HG03280 (cell line): ENCODE data around the gene OGFR.

Experiments used
- ATAC-seq: cut with Tn5 transposase; IDR thresholded peaks from one replicate; pipeline ENCODE4 v1.9.1; 2021; ENCODE audit warnings: mild to moderate bottlenecking, moderate library complexity; ENCODE audit not compliant: unreplicated experiment

Gene OGFR

DNA sequence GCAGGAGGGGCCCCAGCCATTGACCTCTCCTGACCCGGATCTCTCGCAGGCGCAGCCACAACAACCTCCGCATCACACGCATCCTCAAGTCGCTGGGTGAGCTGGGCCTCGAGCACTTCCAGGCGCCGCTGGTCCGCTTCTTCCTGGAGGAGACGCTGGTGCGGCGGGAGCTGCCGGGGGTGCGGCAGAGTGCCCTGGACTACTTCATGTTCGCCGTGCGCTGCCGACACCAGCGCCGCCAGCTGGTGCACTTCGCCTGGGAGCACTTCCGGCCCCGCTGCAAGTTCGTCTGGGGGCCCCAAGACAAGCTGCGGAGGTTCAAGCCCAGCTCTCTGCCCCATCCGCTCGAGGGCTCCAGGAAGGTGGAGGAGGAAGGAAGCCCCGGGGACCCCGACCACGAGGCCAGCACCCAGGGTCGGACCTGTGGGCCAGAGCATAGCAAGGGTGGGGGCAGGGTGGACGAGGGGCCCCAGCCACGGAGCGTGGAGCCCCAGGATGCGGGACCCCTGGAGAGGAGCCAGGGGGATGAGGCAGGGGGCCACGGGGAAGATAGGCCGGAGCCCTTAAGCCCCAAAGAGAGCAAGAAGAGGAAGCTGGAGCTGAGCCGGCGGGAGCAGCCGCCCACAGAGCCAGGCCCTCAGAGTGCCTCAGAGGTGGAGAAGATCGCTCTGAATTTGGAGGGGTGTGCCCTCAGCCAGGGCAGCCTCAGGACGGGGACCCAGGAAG, 7.7 kb downstream of the OGFR start:
- ATAC-seq = no peak

DNA sequence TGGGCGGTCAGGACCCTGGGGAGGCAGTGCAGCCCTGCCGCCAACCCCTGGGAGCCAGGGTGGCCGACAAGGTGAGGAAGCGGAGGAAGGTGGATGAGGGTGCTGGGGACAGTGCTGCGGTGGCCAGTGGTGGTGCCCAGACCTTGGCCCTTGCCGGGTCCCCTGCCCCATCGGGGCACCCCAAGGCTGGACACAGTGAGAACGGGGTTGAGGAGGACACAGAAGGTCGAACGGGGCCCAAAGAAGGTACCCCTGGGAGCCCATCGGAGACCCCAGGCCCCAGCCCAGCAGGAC, 8.2 kb downstream of the OGFR start:
- ATAC-seq = no peak

DNA sequence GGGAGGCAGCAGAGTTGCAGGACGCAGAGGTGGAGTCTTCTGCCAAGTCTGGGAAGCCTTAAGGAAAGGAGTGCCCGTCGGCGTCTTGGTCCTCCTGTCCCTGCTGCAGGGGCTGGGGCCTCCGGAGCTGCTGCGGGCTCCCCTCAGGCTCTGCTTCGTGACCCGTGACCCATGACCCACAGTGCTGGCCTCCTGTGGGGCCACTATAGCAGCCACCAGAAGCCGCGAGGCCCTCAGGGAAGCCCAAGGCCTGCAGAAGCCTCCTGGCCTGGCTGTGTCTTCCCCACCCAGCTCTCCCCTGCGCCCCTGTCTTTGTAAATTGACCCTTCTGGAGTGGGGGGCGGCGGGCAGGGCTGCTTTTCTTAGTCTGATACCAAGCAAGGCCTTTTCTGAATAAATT, 9.0 kb downstream of the OGFR start:
- ATAC-seq = no peak

DNA sequence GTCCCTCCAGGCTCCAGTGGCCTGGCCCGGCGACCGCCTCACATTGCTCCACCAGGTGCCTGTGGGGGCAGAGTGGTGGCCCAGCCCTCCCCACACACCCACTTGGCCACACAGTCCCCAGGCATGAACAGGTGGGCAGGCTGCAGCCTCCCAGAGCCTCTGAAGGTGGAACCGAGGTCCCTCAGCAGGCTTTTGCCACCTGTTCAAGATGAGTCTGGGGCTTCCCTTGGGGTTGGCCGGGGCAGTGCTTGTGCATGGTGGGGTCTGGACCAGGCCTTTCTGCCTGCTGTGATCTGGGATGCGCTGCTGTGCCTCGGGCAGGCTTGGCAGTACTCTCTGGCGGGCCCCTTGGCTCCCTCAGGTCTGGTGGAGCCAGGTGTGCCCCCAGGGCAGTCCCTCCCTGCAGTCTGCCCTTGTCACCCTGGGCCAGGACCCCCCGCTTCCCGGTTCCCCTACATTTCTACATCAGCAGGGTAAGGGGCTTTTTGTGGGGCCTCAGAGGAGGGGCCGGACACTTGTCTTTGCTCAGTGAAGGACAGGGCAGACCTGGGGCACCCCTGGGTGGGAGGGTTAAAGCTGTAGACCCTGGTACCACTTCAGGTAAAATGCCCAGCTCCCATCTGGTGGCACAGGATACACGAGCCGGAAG, 9.5 kb downstream of the OGFR start:
- ATAC-seq = no peak

DNA sequence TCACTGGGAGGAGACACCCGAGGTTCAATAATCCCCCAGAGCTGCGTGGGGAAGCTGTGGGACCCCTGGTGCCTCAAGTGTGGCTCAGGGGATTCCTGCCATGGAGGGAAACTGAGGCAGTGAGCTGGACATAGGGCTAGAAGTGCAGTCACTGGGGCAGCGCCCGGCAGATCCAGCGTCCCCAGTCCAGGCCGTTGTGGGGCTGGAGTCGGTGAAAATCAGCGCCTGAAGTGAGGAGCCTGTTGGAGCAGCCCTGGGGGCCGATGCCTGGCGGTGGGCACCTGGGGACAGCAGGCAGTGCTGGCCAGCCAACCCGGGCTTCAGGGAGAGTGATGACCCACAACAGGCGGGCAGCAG, 10.1 kb downstream of the OGFR start:
- no peak for ATAC-seq

DNA sequence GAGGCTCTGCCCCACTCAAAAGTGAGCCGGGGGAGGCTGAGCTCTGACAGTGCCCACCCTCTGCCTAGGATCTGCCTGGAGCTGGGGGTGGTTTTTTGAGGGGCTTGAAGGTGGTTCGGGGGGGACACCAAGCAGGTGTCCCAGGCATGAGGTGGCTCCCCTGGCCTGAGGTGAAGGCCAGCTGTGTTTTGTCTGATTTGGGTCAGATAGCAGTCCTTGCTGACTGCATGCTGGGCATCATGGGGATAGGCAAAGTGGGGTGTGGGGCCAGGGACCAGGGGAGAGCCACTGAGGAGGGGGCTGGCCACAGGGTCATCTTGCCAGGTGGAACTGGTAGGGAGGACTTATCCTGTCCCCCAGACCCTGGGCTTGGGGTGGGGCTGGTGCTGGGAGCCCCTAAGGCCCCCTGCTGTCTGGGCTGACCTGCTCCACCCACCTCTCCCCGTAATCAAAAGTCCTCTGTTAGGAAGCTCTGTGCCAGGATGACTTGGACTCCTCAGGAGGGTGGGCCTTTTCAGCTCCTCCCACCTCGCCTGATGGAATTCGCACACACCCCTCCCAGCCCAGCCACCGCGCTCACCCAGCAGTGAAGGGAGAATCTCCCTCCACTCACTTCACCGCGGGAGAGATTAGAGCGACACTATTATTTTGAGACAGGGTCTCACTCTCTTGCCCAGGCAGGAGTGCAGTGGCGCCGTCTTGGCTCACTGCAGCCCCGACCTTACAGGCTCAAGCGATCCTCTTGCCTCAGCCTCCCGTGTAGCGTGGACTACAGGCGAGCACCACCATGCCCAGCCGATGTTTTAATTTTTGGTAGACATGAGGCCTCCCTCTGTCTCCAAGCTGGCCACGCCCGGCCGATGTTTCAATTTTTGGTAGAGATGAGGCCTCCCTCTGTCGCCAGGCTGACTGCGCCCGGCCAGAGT, 10.7 kb downstream of the OGFR start:
- no peak for ATAC-seq

DNA sequence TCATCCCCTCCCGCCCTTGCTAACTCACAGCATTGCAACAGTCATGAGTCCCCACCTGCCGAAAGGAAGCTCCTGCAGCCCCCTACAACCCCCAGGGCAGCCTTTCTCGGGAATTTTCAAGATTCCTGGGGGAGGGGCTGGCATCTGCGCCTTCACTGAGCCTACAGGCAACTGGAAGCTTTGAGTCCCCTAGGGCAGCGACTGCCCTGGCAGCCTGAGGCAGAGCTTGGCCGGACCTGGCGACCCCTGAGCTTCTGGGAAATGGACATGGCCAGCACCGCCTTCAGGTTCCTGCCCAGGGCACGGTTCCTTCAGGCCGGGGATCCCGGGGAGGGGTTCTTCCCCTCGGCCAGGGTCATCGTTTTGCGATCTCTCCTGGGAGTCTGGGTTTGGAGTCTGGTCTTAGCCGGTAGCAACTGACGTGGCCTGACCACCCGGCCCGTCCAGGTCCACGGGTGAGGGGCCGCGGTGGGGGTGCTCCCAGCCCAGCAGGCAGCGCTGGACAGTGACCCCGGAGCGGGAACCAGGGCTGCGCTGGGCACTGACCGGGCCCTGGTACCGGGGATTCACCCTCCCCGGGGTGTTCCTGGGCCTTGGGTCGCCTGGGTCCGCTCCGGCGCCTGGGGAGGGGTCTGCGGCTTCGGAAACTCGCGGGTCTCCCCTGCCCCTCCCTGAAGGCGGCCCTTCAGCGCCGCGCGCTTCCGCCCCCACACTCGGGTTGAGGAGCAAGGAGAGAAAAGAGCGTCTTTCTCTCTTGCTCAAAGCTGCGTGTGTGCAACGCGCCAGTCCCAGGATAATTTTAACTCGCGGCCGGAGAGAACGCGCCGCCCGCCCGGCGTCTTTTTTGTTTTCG, 11.6 kb downstream of the OGFR start:
- no peak for ATAC-seq

DNA sequence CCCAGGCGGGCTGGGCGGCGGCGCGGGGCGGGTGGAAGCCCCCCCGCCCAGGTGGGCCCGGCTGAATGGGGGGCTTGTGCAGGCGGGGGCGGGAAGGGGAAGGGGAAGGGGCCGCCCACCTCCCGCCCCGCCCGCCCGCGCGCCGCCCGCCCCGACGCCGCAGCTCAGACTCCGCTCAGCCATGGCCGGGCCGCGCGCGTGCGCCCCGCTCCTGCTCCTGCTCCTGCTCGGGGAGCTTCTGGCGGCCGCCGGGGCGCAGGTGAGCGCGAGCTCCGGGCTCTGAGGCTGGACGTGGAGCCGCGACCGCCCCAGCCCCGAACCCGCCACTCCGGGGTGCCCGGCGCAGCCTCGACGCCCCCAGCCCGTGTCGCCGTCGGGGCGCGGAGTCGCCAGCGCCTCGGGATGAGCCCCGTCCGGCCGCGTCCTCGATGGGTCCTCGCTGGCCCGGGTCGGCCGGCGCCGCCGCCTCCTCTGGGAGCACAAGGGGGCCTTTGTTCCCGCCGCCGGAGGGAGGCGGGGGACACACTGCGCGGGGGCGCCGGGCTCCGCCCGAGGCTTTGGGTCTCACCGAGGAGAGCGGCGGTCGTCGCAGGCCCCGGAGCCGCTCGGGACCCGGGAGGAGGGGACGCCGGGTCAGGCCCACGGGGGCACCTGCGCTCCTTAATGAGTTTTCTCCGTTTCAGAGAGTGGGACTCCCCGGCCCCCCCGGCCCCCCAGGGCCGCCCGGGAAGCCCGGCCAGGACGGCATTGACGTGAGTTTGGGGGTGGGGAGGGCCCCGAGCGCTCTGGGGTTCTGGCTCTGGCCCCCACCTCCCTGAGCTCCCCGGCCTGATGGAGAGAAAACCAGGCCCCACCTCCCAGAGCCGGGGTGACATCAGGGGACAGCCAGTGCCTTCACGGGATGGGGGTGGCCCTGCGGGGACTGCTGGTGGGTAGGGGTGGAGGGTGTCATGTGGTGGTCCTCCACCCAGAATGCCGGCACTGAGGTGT, 12.5 kb downstream of the OGFR start, which contains the start of gene COL9A3:
TSS of gene COL9A3 (plus strand) at position 167 of the 990 bp plus-strand sequence. CDS start at position 182, 15 bp downstream.
- ATAC-seq = no peak

DNA sequence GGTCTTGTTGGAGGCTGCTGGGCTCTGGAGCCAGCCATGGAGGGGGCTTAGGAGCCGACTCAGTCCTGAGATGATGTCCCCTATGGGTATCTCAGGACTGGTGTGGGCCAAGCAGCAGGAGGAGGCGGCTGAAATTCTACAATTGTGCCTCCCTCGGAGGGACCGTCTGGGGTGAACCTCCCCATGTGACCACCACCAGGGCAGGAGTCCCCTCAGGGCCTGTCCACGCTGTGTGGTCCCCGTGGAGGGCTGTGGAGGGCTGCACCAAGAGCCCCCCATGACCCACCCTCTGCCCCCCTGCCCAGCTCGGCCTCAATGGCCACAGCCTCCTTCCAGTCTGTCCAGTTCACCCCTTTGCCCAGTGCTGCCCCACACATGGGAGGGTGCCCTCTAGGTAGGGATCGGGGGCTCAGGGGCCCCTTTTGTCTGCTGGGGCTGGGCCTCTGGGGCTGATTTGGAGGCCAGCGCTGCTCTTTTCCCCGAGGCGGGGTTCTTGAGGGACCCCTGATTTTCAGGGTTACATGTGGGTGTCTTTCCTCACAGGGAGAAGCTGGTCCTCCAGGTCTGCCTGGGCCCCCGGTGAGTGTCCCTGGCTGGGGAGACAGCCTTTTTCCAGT, 13.4 kb downstream of the OGFR start:
- ATAC-seq = no peak

DNA sequence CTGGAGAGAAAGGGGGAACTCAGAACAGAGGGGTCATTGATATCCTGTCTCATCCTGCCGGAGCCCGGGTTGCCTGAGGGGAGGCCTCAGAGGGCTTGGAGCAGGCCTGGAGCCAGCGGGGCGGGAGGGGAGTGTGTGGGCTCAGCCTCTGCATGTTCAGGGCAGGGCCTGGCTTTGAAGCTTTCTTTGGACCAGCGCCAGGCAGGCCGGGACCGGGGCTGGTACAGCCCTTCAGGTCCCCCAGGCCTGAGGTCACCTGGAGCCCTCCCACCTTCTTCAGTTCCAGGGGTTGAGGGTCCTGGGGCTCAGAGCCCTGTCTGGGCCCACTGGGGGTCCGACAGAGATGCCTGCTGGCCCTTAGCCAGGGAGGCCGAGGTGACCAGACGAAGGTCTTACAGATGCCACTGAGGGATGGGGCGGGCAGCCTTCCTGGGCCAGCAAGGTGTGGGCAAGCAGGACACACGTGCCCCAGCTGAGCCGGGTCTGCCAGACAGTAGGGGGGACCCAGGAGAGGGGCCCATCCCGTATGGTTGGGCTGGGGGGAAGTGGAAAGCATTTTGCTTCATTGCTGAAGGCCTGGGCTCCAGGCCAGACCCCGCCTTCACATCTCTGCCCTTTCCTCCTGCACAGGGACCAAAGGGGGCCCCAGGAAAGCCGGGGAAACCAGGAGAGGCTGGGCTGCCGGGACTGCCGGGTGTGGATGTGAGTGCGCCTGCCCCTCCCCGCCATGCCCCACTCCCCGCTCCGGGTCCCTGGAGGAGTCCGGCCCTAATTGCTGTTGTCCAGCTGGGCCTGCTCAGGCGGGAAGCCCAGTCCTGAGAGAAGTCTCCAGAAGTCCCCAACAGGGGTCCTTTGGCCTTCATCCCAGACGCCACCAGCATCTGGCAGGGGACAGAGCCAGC, 14.2 kb downstream of the OGFR start:
- no peak for ATAC-seq

DNA sequence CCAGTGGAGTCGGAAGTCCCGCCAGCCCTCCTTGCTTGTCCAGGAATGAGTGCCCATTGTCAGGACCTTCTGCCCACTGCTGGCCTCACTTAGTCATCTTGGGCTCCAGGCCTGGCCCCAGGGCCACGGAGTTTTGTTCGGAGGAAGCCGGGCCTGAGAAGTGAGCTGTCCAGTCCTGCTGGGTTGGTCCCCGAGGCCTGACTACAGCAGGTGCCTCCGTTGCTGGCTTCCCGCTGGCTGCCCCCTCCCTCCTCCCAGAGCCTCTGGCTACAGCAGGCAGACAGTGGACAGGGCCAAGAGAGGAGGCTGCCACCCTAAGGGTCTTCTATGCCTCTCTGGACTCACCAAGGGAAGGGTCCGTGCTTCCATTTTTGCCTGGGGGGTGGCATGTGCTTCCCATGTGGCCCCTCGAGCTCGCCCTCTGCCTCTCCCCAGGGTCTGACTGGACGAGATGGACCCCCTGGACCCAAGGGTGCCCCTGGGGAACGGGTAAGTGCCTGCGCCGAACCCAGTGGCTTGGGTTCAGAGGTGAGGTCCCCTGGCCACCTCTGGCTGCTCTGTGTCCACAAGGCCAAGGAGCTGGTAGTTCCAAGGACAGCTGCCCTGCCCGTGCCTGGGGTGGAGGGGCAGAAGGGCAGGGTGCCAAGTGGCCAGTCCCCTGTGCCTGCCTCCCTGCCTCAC, 15.0 kb downstream of the OGFR start:
- no peak for ATAC-seq

DNA sequence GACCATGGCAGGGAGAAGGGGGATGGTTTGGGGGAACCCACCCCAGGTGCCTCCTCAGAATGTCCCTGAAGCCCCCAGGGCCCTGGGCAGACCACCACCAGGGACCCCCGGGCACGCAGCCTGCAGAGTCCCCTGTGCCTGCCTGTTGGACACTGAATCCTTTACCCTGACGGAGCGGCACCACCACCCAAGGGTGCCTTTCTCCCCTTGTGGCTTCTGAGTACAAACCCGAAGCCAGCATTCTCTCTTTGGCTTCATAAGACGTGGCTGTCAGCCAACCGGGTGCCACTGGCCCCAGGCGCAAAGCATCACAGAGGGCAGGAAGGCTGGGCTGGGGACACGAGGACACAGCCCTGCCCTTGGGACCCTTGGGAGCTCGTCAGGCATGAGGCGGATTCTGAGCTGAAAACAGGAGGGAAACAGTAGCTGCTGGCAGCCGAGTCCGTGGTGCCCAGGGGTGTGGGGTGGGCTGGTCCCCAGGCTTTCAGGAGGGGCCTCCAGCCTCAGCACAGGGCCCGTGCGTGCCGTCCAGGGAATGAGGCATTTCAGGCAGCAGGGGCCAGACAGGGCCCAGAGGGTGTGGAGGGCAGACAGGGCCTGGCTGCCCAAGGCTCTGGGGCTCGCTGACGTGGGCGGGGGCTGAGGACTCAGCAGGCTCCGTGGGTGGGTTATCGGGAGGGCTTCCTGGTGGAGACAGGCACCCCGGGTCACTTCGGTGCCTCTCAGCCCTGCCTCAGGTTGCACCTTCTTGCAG, 15.8 kb downstream of the OGFR start:
- ATAC-seq = no peak

DNA sequence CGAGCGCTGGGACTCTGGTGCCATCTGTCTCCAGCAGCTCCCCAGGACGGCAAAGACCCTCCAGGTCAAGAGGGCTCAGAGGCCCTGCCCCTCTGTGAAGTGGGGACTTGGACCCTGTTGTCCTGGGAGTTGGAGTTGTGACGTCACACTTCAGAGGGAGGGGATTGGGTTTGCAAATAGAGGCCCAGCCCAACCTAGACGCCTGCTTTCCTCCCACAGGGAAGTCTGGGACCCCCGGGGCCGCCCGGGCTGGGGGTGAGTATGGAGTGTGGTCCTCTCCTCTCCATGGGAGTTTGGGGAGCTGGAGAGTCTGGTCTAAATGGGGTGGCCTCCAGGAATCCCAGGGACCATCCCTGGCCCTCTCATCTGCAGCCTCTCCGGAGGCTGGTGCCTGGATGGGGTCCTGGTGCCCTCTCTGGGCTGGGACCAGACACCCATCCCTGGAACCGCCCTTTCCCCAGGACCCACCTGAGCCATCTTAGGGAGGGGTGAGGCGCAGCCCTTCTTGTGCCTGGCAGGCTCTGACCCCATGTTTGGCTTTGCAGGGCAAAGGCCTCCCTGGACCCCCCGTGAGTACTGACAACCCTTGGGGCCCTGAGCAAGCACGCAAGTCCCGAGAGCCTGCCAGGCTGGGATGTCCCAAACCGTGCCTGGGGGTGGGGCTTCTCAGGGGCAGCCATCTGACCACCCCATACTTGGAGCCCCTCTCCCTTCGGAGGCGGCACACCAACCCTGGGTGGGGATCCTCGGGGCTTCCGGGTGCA, 16.5 kb downstream of the OGFR start:
- no peak for ATAC-seq

DNA sequence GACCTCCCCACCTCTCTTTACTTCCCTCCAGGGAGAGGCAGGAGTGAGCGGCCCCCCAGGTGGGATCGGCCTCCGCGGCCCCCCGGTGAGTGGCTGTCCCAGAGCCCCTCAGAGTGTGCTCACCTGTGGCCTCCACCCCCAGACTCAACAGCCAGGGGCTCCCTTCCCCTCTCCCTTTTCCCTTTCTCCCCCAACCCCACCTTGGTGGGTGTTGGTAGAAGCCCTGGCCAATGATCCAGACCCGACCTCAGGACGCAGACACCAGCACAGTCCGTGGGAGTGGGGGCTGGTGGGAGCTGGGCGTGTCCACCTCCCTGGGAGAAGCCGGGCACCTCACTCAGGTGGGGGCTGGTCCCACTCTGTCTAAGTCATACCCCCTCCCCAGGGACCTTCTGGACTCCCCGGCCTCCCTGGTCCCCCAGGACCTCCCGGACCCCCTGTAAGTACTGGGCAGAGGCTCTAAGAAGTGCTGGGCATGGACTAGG, 17.1 kb downstream of the OGFR start:
- ATAC-seq = no peak

DNA sequence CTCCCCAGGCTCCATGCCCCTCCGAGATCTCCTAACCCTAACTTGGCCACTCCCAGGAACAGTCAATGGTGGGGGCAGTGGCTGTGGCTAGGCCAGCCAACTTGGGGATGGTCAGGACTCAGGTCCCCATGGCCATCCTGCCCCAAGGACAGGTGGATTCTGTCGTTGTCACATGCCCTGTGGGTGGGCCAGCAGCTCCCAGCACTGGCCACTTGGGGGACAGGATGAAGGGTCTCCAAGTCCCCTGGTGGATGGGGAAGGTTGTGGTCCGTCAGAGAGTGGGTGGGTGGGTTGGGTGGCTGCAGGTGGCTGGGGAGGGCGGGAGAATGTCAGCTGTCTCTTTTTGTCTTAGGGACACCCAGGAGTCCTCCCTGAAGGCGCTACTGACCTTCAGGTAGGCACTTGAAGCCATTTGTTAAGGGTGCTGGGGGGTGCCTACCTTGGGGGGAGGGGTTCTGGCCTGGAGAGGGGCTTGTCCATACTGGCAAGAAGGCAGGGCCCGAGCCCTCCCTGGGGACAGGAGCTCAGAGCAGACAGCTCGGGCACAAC, 17.7 kb downstream of the OGFR start:
- ATAC-seq = no peak
